GM12874 (cell line): ENCODE measurements around the gene ARHGEF28.

ENCODE experiments used
- TF ChIP-seq, protein P1 (sequence below): IDR thresholded peaks from 2 replicates; pipeline ENCODE4 v1.5.1; 2011; ENCODE audit warnings: low read depth, mild to moderate bottlenecking, control low read depth, low read length, moderate library complexity; ENCODE audit not compliant: insufficient read depth

The ARHGEF28 gene

DNA sequence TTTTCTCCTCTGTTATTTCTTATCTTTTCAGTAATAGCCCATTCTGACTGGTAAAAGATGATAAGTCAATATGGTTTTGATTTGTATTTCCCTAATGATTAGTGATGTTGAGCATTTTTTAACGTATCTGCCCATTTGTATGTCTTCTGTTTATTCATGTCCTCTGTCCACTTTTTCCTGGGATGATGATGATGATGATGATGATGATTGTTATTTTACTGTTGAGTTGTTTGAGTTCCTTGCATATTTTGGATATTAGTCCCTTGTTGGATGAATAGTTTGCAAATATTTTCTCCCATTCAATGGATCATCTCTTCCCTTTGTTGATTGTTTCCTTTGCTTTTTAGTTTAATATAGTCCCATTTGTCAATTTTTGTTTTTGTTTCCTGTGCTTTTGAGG, 33.4 kb upstream of the ARHGEF28 start:
- TF ChIP-seq, protein P1, sequence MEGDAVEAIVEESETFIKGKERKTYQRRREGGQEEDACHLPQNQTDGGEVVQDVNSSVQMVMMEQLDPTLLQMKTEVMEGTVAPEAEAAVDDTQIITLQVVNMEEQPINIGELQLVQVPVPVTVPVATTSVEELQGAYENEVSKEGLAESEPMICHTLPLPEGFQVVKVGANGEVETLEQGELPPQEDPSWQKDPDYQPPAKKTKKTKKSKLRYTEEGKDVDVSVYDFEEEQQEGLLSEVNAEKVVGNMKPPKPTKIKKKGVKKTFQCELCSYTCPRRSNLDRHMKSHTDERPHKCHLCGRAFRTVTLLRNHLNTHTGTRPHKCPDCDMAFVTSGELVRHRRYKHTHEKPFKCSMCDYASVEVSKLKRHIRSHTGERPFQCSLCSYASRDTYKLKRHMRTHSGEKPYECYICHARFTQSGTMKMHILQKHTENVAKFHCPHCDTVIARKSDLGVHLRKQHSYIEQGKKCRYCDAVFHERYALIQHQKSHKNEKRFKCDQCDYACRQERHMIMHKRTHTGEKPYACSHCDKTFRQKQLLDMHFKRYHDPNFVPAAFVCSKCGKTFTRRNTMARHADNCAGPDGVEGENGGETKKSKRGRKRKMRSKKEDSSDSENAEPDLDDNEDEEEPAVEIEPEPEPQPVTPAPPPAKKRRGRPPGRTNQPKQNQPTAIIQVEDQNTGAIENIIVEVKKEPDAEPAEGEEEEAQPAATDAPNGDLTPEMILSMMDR: no peak

DNA sequence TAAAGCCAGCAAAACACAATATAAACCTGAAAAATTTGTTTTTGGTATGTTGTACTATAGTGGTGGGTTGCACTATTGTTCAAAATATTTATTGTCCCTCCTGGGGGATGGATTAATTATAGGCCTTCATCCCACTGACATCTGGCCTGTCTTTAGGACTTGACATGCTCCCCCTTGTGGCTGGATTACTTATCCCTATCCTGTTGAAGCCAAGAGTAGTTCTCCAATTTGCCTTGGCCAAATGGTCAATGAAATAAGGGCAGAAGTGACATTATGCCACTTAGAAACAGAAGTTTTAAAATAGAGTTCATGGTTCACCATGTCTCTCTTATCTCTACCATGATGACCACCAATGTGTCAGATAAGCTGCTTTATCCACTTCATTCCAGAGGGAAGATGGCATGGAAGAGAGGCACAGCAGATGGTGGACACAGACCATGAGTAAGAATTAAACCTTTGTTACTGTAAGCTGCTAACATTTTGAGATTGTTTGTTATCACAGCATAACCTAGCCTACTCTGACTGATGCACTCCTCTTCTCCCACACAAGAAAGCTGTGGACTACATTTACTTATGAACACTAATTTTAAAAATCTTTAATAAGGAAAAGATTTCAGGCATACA, 29.2 kb upstream of the ARHGEF28 start:
- TF ChIP-seq, protein P1: peak; percentile 55; the same call in 1 of the 2 replicates

DNA sequence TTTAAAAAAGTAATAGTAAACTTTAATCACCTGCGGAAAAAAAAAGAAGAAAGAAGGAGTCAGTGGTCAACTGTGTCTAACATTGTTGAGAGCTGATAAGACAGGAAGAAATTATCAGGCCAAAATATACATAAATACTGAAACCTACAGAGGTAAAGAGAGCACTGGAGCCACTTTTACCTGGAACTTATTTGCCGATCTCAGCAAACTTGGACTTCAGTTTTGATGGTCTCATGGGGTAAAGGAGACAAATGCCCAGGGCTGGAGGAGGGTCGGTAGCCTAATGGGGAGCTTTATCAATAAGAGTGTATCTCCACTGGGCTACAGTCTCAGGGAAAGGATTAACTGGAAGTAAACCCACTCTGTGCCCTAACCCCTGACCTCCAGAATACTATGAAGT, 26.6 kb upstream of the ARHGEF28 start:
- TF ChIP-seq, protein P1: no peak

DNA sequence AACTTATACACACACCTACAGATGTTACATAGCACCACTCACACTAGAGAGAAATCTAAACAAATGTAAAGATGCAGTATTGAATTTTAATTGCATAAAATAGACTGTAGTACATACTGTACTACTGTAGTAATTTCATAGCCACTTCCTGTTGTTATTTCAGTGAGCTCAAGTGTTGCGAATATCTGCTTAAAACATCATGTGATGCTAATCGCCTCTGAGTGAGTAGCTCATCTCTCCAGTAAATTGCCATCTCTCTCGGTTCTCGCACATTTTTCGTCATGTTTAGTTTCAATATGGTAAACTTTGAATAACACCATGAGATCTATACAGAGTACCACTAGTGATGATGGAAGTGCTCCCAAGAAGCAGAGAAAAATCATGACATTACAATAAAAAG, 22.0 kb upstream of the ARHGEF28 start:
- TF ChIP-seq, protein P1: no peak

DNA sequence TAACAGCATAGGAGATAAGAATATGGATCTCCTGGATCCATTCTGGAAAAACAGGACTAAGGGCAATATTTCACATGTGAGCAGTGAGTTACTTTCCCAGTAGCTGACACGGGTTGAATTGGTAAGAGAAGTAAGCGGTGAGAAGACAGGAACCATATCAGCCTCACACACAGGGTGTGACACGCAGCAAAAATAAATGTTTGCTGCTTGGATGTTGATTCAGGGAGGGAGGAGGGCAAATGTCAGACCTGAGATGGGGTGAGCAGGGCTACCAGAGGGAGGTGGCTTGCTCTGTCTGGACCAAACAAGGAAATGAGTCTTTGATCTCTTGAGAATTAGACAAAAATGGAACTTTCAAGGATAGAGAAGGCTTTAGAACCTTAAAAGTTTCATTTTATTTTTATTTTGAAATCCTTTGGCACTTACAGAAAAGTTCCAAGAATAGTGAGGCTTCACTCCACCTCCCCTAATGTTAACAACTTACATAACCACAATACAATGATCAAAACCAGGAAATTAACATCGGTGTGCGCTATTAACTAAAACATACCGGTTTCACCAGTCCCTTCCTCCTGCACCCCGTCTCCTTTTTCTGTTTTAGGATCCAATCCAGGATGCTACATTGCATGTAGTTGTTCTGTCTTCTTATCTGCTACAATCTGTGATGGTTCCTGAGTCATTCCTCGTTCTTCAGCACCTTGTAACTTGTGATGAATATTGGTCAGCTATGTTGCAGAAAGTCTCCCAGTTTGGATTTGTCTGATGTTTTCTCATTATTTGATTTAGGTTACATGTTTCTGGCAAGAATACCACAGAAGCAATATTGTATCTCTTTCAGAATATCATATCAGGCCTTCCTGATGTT, 20.5 kb upstream of the ARHGEF28 start:
- TF ChIP-seq, protein P1: no peak

DNA sequence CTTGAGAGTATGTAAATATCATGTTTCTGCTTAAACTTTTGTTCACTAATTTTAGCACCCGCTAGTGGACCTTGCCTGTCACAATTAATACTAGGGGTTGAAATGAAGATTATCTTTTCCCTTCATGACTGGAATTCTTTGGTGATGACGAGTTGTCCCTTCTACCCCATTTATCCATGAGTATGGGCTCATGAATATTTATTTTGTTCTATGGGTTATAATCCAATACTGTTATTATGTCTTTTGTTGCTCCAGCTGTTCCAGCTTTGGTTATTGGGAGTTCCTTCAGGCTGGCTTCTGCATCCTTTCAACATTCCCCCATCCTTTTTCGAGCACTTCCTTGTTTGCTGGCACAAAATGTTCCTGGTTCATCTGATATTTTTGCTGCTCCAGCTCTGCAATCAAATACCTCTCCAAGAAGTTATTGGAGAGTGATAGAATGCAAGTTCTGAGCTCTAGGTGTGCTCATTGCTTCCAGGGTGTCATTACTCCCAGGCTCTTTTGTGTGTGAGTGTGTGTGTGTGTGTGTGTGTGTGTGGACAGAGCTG, 19.7 kb upstream of the ARHGEF28 start:
- TF ChIP-seq, protein P1: no peak

DNA sequence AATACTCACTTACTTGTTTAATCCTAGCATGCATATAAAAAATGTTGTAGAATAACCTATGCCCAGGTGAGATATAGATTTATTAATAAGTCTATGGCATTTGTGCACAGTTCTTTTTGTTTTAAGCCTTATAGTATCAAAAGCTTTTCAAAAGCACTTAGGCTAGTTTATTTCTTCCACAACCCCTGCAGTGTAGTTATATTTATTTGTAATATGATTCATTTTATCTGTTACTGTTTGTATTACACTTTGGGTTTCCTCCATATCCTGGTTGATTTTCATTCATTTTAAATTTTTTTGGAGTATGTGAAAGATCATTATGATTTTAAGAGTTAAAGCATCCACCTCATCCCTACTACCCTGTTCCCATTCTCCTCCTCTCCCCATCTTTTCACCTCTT, 18.8 kb upstream of the ARHGEF28 start:
- TF ChIP-seq, protein P1: no peak
